ENCODE measurements around the gene PRSS23.
A peak's percentile ranks its signal among the peaks of the same experiment; 100 is the strongest.

The PRSS23 gene

GRCh38 chr11:86800076-86800959 lies at the start of gene PRSS23:
PRSS23 (plus strand) TSS chr11:86800542; CDS start chr11:86807644, 7,102 bp downstream.
- DNase-seq (ENCODE audit: extremely low spot score) = peak; percentile 24
- POLR2A ChIA-PET = no interaction called here
- CTCF ChIA-PET = interaction anchor here (1.9 kb wide), 1 partner anchor 343 kb away, joined by 5 read pairs; no protein-coding TSS in a partner anchor
- TF ChIP-seq CTCF (IDR thresholded peaks at IDR 0.05; ENCODE audit: control extremely low read depth, extremely low read depth, low read depth, missing control alignments) = no peak

GRCh38 chr11:86753459-86753858 lies 46.9 kb upstream of the PRSS23 start:
- POLR2A ChIA-PET = no interaction called here
- no peak for TF ChIP-seq CTCF (IDR thresholded peaks at IDR 0.05; ENCODE audit: control extremely low read depth, extremely low read depth, low read depth, missing control alignments)
- no peak for DNase-seq (ENCODE audit: extremely low spot score)
- CTCF ChIA-PET = no interaction called here

- no peak for DNase-seq (ENCODE audit: extremely low spot score)
- CTCF ChIA-PET = interaction anchor here (0.9 to 1.8 kb wide), 2 partner anchors 9 to 10 kb away, joined by 3 to 6 read pairs; no protein-coding TSS in a partner anchor
- POLR2A ChIA-PET = no interaction called here
- no peak for TF ChIP-seq CTCF (IDR thresholded peaks at IDR 0.05; ENCODE audit: control extremely low read depth, extremely low read depth, low read depth, missing control alignments)
Observed at GRCh38 chr11:86755146-86755545, 45.2 kb upstream of the PRSS23 start.

- CTCF ChIA-PET = no interaction called here
- POLR2A ChIA-PET = no interaction called here
- no peak for TF ChIP-seq CTCF (IDR thresholded peaks at IDR 0.05; ENCODE audit: control extremely low read depth, extremely low read depth, low read depth, missing control alignments)
- no peak for DNase-seq (ENCODE audit: extremely low spot score)
Observed at GRCh38 chr11:86758171-86758570, 42.2 kb upstream of the PRSS23 start.

- POLR2A ChIA-PET = no interaction called here
- no peak for TF ChIP-seq CTCF (IDR thresholded peaks at IDR 0.05; ENCODE audit: control extremely low read depth, extremely low read depth, low read depth, missing control alignments)
- CTCF ChIA-PET = interaction anchor here (0.9 to 1.9 kb wide), 7 partner anchors 9 to 152 kb away, joined by 3 to 7 read pairs (median 4); no protein-coding TSS in a partner anchor
- no peak for DNase-seq (ENCODE audit: extremely low spot score)
Observed at GRCh38 chr11:86760577-86760976, 39.8 kb upstream of the PRSS23 start.

GRCh38 chr11:86761978-86762377 lies 38.4 kb upstream of the PRSS23 start:
- DNase-seq (ENCODE audit: extremely low spot score) = no peak
- ChIA-PET CTCF (interaction anchor here (1.9 kb wide), 1 partner anchor 17 kb away, joined by 7 read pairs; no protein-coding TSS in a partner anchor), POLR2A (no interaction called here)
- TF ChIP-seq CTCF (IDR thresholded peaks at IDR 0.05; ENCODE audit: control extremely low read depth, extremely low read depth, low read depth, missing control alignments) = no peak
